Stimulated activated effector memory CD8-positive, alpha-beta T cell treated with anti-CD3 and anti-CD28 coated beads, Interleukin-12 subunit alpha, Interleukin-12 subunit beta, amount 100 ng/mL, for 72 hours (primary cell): Measurements from ENCODE around the gene MOB3A.
"Not testable (repeated sequence)": the region's sequence is repeated elsewhere in the genome, so short reads cannot be mapped to it uniquely, and the experiment has no call there.

Experiments
- ATAC-seq: fragments of 150-1000 bp; cut with Tn5 transposase; 2 replicates; pipeline ENCODE4 v1.10.0; 2021
- DNase-seq, 2 donors: peaks; one replicate each; pipeline ENCODE4 v3.0.0; 2021 to 2022; ENCODE audit warnings: low spot score in 2 of 2
- H3K27ac Mint-ChIP-seq: one replicate; pipeline ENCODE4 v1.8.0; 2022; ENCODE audit warnings: mild to moderate bottlenecking, mixed read lengths
- H3K36me3 Mint-ChIP-seq: one replicate; pipeline ENCODE4 v1.8.0; 2022; ENCODE audit warnings: mild to moderate bottlenecking, mixed read lengths
- H3K4me1 Mint-ChIP-seq: one replicate; pipeline ENCODE4 v1.8.0; 2022; ENCODE audit warnings: mixed read lengths
- H3K4me3 Mint-ChIP-seq: one replicate; pipeline ENCODE4 v1.8.0; 2022; ENCODE audit warnings: mild to moderate bottlenecking, mixed read lengths
- H3K9me3 Mint-ChIP-seq: one replicate; pipeline ENCODE4 v1.8.0; 2022; ENCODE audit warnings: mixed read lengths

The MOB3A gene

GRCh38 chr19:2036424-2036823 is 59.7 kb downstream of the MOB3A start:
- ATAC-seq = no peak
- Mint-ChIP-seq H3K4me1 (peaks cover 39% of the 10 kb centered on the region), H3K9me3 (peaks cover 3% of the 10 kb centered on the region), H3K4me3 (no peak overlapping the region), H3K27ac (no peak overlapping the region), H3K36me3 (peaks cover 68% of the 10 kb centered on the region)
- no peak for DNase-seq

DNA sequence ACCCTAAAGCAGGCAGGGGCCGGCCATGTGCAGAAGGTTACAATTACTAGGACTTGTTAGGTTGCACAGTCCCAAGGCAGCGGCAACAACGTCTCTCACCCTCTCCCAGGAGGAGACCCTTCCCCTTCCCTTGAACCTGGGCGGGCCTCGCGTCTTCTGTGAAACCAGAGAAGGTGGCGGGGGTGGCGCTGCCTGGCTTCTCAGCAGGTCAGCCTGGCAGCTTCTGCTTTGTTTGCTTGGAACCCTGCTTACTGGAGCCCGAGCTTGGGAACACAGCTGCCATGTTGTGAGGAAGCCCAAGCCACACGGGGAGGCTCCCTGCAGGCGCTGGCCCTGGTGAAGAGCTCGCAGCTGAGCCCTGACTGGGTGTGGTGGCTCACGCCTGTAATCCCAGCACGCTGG is 60.5 kb downstream of the MOB3A start:
- no peak for DNase-seq
- Mint-ChIP-seq H3K4me3 (no peak overlapping the region), H3K27ac (no peak overlapping the region), H3K4me1 (peaks cover 33% of the 10 kb centered on the region), H3K9me3 (peaks cover 3% of the 10 kb centered on the region), H3K36me3 (peaks cover 60% of the 10 kb centered on the region)
- no peak for ATAC-seq

DNA sequence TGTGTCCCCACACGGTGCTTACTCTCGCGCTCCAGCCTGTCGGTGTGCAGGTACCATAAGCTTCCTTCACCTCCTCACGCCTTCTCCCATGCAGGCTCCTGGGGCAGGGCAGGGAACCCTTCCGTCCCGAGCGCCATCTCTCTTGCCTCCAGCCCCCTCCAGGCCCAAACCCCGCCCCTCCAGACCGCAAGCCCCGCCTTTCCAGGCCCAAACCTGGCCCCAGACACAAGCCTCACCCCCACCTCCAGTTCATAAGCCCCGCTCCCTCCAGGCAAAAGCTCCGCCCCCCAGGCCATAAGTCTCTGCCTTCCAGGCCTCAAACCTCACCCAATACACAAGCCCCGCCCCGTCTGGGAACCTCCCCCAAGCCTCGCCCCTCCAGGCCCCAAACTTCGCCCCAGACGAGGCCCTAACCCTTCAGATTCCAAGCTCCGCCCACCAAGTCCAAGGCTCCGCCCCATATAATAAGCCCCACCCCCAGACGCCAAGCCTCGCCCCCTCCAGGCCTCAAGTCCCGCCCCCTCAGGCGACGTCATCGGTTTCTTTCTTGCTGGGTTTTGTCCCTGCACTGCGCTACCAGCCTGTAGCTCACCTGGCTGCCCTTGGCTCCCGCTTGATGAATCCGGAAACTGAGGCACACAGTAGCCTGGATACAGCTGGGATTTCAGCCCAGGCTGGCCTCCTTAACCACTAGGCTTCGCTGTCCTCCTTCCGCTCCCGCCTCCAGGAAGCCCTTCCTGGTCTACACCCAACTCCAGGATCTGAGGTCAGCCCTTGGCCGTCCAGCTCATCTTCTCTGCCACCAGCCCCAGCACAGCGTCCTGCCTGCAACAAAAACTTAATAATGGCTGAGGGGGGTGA is 61.2 kb downstream of the MOB3A start:
- ATAC-seq (peak; percentile 42), DNase-seq (peak; percentile 60 to 89)
- Mint-ChIP-seq H3K4me3 (no peak overlapping the region), H3K27ac (peak overlapping the region; percentile 40), H3K36me3 (peaks cover 54% of the 10 kb centered on the region), H3K4me1 (peaks cover 33% of the 10 kb centered on the region), H3K9me3 (peaks cover 3% of the 10 kb centered on the region)

DNA sequence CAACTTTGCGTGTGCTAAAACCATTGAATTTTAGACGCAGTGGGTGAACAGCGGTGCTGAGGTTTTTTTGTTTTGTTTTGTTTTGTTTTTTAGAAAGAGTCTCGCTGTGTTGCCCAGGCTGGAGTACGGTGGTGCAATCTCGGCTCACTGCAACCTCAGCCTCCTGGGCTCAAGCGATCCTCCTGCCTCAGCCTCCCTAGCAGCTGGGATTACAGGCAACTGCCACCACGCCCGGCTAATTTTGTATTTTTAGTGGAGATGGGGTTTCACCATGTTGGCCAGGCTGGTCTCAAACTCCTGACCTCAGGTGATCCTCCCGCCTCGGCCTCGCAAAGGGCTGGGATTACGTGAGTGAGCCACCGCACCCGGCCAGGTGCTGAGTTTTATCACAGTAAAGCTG is 61.9 kb downstream of the MOB3A start:
- Mint-ChIP-seq H3K4me1 (peaks cover 29% of the 10 kb centered on the region), H3K36me3 (peaks cover 47% of the 10 kb centered on the region)
- not testable (repeated sequence) for ATAC-seq, H3K9me3 Mint-ChIP-seq, H3K4me3 Mint-ChIP-seq, H3K27ac Mint-ChIP-seq, DNase-seq

DNA sequence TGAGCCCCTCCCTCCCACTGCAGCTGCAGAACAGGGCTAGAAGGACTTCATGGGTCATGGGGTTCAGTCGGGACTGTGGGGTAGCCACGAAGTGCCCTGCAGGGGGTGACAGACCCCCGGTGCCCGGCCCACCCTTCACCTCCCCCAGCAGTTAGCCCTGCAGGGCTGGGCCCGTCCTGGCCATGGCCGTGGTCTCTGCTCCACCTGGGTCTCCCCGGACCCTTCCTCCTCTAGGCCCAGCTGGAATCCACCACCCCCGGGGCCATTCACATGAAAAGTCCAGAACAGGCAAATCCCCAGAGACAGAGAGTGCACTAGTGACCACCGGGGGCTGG is 62.3 kb downstream of the MOB3A start:
- ATAC-seq = no peak
- Mint-ChIP-seq H3K36me3 (peaks cover 42% of the 10 kb centered on the region), H3K4me3 (no peak overlapping the region), H3K27ac (no peak overlapping the region), H3K4me1 (peaks cover 27% of the 10 kb centered on the region), H3K9me3 (peaks cover 3% of the 10 kb centered on the region)
- no peak for DNase-seq

GRCh38 chr19:2033115-2033824 is 62.9 kb downstream of the MOB3A start:
- DNase-seq = no peak
- H3K4me3 Mint-ChIP-seq = peak overlapping the region; percentile 74
- peaks cover 27% of the 10 kb centered on the region for H3K4me1 Mint-ChIP-seq
- H3K27ac Mint-ChIP-seq = peak overlapping the region; percentile 93
- ATAC-seq = no peak
- peaks cover 37% of the 10 kb centered on the region for H3K36me3 Mint-ChIP-seq
- peaks cover 3% of the 10 kb centered on the region for H3K9me3 Mint-ChIP-seq

GRCh38 chr19:2032296-2032941 is 63.7 kb downstream of the MOB3A start:
- DNase-seq (peak in 1 of 2 donors; percentile 72), ATAC-seq (peak; percentile 70)
- H3K4me3 Mint-ChIP-seq = peak overlapping the region; percentile 74
- peaks cover 28% of the 10 kb centered on the region for H3K4me1 Mint-ChIP-seq
- H3K36me3 Mint-ChIP-seq = peaks cover 28% of the 10 kb centered on the region
- H3K27ac Mint-ChIP-seq = peak overlapping the region; percentile 93
- peaks cover 3% of the 10 kb centered on the region for H3K9me3 Mint-ChIP-seq

DNA sequence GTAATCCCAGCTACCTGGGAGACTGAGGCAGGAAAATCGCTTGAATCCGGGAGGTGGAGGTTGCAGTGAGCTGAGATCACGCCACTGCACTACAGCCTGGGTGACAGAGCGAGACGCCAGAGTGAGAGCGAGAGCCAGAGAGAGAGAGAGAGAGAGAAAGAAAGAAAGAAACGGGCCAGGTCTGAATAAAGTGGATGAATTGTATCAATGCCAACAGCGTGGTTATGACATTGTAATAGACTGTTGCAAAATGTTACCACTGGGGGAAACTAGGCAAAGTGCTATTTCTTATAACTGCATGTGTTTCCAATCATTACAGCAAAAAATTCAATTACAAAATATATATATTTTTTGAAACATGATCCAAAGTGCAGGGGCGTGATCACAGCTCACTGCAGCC is 68.8 kb downstream of the MOB3A start:
- Mint-ChIP-seq H3K9me3 (no peaks in the 10 kb centered on the region), H3K4me1 (peaks cover 12% of the 10 kb centered on the region), H3K4me3 (no peak overlapping the region), H3K27ac (no peak overlapping the region), H3K36me3 (peaks cover 4% of the 10 kb centered on the region)
- DNase-seq = no peak
- ATAC-seq = no peak

DNA sequence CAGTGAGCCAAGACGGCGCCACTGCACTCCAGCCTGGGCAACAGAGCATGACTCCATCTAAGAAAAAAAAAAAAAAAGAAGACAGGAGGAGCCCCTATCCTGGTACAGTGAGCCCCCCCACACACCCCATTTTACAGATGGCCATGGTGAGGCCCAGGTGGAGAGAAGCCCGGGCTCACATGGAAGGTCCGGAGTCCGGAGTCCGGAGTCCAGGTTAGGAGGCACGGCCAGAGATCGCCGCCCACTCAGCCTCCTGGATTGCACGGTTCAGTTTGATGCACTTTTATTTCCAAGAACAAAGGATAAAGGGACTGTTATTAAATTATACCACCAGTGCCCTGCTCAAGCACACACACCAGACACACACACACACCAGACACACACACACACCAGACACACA is 69.4 kb downstream of the MOB3A start:
- no peak overlapping the region for H3K4me3 Mint-ChIP-seq
- peaks cover 6% of the 10 kb centered on the region for H3K4me1 Mint-ChIP-seq
- no peak overlapping the region for H3K27ac Mint-ChIP-seq
- ATAC-seq (no peak), DNase-seq (no peak)
- H3K9me3 Mint-ChIP-seq = no peaks in the 10 kb centered on the region
- no peaks in the 10 kb centered on the region for H3K36me3 Mint-ChIP-seq

- Mint-ChIP-seq H3K9me3 (no peaks in the 10 kb centered on the region), H3K27ac (no peak overlapping the region), H3K36me3 (no peaks in the 10 kb centered on the region), H3K4me3 (no peak overlapping the region), H3K4me1 (peaks cover 3% of the 10 kb centered on the region)
- DNase-seq (no peak), ATAC-seq (no peak)
Observed at GRCh38 chr19:2022289-2022688, 73.8 kb downstream of the MOB3A start.

GRCh38 chr19:2021453-2022140 is 74.5 kb downstream of the MOB3A start:
- ATAC-seq = no peak
- H3K4me3 Mint-ChIP-seq = no peak overlapping the region
- no peaks in the 10 kb centered on the region for H3K9me3 Mint-ChIP-seq
- H3K36me3 Mint-ChIP-seq = no peaks in the 10 kb centered on the region
- DNase-seq = no peak
- no peak overlapping the region for H3K27ac Mint-ChIP-seq
- H3K4me1 Mint-ChIP-seq = peaks cover under 1% of the 10 kb centered on the region
